ENCODE measurements around the gene ARHGAP22. TPM values are rescaled to one million over a fixed set of nuclear protein-coding genes. Genes with fewer than 3 reads are reported as not detected.

The ARHGAP22 gene
- total RNA-seq, 1 donor from 2014 or later, result 86.3 TPM

DNA sequence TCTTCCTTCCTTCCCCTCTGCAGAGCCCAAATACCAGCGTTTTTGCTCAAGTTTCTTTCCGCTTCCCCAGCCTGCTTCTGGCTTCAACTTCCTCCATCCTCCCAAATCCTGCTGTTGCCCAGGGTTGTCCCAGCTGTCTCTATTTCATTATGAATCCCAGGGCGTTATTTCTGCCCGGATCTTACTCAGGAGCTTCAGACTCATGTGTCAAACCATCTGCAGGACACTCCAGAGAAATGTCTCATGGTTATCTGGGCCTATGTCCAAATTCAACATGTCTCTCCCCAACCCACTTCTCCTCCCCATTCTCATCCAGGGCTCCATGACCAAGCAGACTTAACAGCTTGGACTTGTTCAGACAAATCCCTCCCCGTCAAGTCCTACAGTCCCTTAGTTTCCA, 15.6 kb downstream of the ARHGAP22 start:
- peak; percentile 24 for DNase-seq (ENCODE audit: low read depth, low spot score)

DNA sequence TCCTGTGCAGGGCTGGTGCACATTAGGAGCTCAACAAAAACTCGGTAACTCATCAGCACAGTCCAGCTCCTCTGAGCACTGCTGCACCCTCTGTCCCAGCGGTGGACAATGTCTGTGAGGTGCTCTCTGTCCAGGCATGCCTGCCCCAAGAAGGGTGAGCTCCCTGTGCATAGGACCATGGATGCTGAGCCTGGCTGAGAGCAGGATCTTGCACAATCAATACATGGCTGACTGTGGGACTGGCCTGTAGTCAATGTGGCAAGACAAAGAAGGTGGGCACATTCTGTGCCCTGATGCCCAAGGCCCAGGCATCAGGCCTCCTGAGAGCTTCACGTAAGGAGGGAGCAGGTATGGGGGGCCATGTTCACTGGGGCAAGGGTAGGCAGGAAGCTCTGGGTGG, 17.1 kb downstream of the ARHGAP22 start:
- no peak for DNase-seq (ENCODE audit: low read depth, low spot score)

DNA sequence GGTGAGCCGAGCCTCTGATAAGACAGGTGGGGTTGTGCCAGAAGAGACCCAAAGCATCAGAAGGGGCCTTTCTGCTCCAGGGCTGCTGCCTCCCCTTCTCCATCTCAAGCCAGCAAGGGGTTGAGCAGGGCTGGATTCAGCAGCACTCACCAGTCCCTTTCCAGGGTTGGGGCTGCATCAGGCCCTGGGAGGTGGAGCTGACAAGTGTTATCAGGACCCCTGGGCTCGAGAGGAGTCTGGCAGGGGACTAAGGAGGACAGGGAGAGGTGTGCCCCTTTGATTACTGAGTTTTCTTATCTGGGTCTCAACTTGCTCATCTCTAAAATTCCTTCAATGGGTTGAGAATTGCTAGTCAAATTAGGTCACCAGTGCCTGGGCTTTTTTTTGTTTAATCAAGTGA, 17.8 kb downstream of the ARHGAP22 start:
- no peak for DNase-seq (ENCODE audit: low read depth, low spot score)

DNA sequence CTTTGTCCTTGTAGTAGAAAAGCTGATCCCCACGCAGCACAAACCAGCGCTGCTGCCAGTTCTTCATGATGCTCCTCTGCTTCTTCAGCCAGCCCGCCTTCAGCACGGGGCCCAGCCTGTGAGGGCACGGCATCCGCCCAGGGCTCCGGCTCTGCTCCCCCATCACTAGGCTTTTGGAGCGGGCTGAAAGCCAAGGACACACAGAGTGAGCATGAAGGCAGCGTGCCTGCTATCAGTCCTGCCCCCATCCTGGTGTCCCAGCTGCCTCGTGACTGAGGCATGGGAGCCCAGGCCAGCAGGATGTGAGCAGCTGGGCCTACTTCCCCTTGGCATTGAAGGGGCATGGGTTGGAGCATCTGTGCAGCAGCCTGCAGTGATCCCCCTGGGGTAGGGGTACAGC, 21.9 kb downstream of the ARHGAP22 start:
- DNase-seq (ENCODE audit: low read depth, low spot score), result no peak

DNA sequence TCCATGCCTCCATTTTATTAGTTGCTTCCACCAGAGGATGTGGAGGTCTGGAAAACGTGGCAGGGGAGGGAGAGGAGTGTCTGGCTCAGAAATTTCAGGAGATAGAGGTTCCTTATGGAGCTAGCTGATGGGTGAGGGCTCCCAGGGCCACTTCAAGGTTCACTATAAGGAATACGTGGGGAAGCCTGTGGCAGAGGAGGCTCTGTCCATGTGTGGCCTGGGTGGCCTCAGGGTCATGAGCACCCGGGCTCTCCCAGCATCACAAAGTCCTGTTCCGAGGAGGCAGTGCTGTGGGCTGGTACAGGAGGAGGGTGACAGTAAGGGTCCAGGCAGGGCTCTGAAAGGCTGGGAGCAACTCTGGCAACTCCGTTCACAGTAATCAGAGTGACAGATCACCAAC, 24.6 kb downstream of the ARHGAP22 start:
- no peak for DNase-seq (ENCODE audit: low read depth, low spot score)

DNA sequence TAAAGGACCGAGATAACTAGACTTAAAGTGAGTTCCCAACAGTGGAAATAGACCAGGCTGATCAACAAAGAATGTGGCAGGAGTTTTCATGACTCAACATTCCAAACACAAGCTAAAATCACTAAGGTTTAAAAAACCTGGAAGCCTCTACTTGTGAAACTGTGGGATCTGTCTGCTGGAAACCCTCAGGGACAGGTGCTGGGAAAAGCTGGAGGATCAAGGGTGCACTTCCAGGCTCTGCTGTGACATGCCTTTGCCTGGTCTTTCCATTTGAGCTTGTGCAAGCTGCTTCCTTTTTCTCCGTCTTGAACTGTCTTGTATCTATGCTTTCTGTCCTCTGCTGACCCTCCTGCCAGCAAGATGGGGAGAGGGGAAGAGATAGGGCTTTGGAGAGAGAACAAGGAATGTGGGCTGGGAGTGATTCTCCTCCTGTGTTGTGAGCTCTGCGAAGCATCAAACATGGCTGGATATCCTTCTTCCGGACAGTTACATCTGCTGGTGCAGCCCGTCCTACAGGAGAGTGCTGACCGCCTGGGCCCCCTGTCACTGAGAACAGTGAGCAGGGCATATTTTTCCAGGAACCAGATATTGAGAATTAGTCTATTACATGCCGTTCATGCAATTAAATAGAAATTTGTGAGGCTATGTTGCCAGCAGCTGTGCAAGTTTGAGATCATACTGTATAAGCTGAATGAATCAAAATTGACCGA, 25.5 kb downstream of the ARHGAP22 start:
- DNase-seq (ENCODE audit: low read depth, low spot score), result no peak

DNA sequence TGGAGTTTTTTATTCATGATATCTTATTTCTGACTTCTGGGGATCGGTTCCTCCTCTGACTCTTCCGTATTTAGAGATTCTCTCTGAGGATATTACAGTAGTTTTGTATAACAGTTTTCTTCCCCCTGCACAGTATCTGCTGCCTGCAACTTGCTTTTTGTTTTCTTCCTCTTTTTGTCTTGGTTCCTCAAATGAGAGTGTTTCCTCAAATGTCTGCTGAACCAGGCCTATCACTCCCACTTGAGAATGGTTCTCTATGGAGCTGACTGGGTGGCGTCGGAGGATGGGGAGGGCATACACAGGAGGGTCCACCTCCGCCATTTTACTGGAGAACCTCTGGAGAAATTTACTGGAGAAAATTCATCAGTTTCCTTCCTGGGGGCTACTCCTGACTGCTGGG, 27.7 kb downstream of the ARHGAP22 start:
- DNase-seq (ENCODE audit: low read depth, low spot score), result no peak

DNA sequence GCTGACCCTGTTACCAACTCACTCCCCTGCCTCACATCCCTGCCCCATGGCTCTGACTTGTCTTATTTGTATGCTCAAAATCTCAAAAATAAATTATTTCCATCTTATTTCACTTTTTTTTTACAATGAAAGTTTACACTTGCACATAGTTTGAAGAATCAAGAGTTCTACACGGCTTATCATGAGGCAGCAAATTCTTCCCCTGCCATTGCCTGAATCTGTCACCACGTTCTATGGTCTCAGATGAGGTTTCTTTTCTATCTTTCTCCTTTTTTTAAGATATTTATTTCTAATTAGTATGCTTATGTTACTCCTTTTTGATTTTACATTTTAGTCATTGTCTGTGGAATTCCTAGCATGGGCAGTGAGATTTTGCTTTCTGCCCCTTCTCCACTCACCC, 28.4 kb downstream of the ARHGAP22 start:
- DNase-seq (ENCODE audit: low read depth, low spot score), result no peak

DNA sequence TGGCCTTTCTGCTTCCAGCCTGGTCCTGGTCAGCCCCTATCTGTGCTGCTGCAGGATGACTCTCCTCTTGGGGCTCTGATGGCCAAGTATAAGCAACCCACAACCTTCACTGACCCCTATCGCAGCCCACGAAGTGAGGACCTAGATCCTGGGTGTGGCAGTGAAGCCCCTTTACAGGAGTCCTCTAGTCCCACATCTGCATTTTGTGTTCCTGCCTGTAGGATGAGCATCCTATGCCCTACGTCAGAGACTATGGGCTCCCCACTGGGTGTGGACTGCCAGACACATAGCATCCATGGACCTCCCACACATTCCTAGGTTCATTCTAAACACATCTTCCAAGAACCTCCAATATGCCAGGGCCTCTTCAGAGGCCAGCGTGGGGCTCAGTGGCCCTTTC, 29.0 kb downstream of the ARHGAP22 start:
- DNase-seq (ENCODE audit: low read depth, low spot score), result no peak

DNA sequence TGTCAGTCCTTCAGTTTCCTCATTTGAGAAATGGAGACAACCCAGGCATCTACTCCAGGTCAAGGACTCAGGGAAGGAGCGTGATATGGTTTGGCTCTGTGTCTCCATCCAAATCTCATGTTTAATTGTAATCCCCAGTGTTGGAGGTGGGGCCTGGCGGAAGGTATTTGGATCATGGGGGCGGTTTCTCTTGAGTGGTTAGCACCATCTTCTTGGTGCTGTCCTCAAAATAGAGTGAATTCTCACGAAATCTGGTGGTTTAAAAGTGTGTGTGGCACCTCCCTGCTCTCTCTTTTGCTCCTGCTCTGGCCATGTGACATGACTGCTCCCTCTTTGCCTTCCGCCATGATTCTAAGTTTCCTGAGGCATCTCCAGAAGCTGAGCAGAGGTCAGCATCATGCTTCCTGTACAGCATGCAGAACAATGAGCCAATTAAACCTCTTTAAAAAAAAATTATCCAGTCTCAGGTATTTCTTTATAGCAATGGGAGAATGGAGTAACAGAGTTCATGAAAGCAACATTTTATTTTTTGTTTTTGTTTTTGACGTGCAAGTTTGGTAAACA, 30.0 kb downstream of the ARHGAP22 start:
- DNase-seq (ENCODE audit: low read depth, low spot score), result no peak

DNA sequence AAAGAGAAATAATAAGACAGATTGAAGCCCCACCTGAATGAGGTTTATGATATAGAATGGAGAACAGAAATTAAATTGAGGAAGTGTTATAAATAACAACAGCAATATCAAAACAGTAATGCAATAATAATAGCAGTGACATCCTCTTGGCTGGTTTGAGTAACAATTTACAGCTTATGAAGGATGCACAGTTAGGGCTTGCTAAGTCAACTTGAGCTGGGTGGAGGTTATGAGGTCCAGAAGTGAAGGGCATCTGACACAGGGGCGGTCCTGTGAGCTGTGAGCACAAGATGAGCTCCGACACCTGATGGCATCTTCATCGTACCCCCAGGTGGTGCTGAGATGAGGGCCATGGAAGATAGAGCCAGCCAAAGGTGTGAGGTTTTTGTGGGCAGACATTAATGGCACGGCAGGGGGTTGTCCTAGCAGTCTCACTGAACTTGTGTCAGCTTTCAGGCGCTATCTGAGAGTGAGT, 30.5 kb downstream of the ARHGAP22 start:
- no peak for DNase-seq (ENCODE audit: low read depth, low spot score)

DNA sequence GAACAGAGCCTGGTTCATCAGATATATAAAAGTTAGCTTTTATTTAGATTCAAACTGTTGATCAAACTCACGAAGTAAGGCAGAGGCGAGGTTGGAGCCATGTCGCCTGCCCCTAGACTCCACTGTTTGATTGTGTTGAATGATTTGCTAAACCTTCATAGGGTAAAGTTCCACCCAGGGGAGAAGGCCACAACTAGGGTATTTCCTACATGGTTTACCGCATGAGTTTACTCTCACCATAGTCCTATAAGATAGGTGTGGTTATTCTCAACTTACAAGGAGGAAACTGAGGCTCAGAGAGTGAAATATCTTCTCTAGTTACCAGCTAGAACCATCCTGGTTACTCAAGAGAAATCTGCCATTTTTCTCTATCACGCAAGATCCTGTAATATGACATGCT, 31.8 kb downstream of the ARHGAP22 start:
- DNase-seq (ENCODE audit: low read depth, low spot score), result no peak

DNA sequence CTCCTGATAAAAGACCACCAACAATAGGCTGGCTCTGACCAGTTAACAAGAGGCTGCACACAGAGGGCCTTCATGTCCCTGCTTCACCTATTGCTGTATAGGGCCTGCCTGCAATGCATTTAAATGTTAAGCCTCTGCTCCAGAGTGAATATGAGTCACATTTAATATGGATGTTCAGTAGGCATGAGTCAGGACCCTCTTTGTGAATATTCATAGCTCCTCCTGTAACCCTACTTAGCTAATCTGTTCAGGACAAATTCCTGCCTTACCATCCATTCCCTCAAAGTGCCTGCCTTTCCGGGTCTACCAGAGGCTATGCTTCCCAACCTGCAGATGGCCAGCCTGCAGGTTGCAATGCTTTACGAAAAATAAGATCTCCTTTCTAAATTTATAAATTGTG, 32.5 kb downstream of the ARHGAP22 start:
- DNase-seq (ENCODE audit: low read depth, low spot score), result no peak

DNA sequence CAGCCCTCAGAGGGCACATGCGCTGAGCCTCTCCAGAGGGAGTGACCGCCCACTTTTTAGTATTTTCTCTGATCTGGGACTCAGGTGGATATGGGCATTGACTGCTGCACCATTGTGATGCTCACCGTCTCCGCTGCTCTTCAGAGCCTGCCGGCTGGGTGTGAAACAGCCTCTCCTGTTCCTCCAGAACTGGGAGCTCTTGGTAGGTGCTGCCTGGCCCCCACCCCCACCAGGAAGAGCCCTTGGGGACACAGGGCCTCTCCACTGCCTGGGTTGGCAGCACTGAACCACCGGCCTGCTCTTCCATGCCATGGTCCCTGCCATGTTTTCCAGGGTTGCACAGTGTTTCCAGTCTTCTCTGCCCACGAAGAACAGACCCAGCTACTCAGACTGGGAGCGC, 36.3 kb downstream of the ARHGAP22 start:
- DNase-seq (ENCODE audit: low read depth, low spot score), result no peak

DNA sequence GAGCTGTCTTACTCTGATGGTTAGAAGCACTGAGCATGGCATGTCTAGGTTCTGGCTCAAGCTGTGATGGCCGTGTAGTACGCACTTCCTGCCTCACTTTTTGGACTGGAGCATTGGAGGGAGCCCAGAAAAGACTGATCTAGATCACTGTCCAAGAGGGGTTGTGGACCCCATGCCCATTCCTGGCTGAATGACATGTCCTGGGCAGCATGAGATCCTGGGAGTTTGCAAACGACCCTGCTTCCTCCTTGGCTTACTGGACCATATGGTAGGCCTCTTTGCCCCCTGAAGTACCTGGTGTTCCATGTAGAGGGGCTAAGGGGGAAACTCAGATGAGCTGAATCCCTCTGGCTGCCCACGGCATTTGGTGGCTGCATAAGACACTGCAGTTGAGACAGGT, 36.7 kb downstream of the ARHGAP22 start:
- no peak for DNase-seq (ENCODE audit: low read depth, low spot score)

DNA sequence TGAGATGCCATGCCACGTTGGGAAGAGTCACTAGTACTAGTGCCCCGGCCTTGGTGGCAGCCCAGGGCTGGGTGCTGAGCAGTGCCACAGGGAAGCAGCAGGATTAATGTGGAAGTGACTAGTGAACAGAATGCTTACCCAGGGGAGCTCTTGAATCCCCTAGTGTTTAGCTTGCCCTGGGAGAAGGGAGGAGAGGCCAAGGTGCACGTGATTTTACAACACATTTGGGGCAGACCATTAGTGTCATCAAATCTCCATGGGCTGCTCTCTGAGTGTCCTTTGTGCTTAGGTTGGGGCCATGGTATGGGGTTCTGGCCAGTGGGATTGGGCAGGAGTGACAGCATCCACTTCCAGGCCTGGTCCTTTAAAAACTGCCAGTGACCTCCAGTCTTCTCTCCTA, 37.5 kb downstream of the ARHGAP22 start:
- no peak for DNase-seq (ENCODE audit: low read depth, low spot score)

DNA sequence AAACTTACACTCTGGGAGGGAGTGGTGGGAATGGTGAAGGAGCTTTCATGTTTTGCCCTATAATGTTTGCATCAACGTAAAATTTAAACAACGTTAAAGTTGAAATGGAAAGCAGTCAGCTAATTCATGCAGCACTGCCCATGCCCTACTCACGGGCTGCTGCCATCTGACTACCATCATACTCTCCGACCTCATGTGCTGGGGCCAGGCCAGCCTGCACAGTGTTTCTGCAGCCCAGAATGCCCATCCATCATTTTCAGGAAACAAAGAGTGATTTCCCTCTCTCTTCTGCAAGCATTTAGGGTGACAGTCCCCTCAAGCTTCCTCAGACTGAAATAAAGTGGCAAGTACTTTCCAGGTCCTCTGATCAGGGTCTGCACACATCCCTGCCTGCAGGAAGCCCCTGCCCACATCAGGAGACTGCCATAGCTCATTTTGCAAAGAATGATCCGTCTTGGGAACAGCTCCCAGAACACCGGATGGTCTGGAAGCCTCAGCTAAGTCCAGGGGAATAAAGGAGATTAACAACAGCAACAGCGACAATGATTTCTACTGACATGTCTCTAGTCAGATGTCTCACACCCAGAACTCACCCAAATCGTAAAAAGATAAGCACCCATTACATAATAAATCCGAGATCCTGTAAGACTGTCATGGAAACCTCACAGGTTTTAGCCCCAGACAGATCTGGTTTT, 40.3 kb downstream of the ARHGAP22 start:
- no peak for DNase-seq (ENCODE audit: low read depth, low spot score)

DNA sequence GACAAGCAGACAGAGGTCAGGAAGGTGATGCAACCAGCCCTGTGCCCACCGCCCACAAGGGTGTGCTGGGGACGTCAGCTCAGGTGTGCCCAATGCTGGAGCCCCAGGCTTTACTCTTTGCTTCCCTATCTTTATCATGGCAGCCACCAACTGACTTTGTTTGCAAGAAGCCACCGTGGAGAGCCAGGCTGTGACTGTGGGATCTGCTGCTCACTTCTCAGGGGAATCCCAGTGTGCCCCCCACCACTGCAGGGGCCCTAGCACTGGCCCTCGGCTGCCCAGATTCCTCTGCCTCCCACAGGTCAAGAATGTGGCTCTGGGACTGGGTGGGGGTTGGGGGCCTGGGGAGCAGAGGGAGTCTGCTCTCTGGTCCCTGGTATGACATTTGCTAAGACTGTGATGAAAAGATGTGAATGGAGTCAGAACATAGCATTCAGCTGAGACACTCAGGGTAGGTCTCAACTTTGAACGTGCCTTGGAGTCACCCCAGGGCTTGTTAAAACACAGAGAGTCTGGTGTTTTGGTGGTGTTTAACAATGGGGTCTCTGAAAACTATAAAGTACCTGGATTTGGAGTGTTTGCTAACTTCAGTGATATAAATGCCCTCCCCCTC, 47.3 kb downstream of the ARHGAP22 start:
- DNase-seq (ENCODE audit: low read depth, low spot score), result no peak

DNA sequence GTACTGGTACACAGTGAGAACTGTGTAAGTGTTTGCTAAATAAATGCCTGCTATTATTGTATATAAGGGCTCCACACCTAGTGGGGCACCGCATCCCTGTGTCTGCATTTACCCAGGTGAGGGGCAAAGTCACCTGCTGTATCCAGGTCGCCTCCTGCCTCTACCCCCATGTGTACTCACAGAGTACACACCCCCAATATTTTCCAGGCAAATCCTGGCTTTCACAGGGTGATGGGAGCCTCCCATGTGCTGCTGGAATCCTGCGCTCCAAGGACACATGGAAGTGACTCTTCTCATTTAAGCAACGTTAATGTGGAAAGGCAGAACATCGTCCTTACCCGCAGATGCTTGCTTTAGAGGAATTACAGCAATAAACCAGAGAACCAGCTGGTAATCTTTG, 48.2 kb downstream of the ARHGAP22 start:
- DNase-seq (ENCODE audit: low read depth, low spot score), result no peak

DNA sequence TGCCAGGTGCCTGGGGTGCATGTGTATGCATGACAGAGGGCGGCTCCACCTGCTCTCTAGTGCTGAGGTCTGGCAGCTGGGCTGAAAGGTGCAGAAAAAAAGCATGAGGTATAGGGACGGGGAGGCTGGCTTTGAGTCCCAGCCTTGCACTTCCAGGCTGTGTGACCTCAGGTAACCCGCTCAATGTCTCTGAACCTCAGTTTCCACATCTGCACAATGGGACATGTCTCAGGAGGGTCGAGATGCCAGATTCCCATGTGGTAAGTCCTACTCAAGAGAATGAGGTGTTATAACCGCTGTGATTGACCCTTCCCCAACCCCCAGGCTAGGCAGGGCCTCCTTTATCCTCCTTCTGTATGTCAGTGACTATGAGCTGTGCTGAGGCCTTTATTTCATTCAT, 48.8 kb downstream of the ARHGAP22 start:
- DNase-seq (ENCODE audit: low read depth, low spot score), result no peak

DNA sequence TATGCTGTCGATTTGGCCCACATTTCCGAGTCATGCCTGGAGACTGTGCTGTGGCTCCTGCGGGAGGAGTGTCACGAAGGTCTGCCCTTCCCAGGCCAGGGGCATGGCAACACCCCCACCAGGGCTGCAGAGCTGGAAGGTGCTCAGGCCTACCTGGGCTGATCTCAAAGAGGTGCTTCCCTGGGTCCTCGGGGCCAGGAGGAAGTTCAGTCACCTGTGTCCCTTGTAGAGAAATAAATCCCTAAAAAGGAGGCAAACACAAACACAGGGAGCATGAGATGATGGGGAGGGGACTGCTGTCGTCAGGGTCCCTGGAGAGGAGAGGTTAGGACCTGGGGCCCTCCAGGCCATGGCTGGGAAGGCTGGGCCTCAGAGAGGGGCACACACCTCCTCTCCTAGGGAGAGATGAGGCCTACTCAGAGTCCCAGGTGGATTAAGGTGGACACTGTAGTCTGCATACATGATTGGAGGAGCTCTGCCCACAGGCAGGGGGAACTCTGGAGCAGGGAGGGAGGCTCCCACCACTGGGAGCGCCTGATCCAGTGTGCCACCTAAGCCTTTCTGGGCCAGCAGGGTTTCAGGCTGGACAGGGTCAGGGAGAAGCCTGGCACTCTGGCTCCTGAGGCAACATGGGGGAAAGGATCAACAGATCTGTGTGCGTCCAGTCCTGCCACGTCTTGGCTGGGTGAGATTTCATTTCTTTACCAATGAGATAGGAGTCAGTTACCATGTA, 49.4 kb downstream of the ARHGAP22 start:
- DNase-seq (ENCODE audit: low read depth, low spot score), result no peak

DNA sequence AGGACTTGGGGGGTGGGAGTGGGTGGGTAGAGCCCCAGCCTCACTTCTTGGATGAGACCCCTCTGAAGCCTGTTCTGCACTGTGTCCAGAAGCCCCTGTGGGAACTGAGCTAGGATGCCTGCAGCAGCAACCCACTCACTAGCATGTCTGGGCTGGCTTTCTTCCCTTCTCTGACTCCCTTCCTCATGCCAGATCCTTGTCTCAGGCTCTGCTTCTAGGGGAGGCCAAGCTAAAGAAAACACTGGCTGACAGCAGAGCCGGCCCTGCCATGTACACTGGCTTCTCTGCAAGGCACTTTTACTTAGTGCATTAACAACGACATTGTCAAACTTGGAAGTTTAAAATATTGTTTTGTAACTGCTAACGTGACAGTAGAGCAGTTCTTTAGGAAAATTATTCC, 50.2 kb downstream of the ARHGAP22 start:
- DNase-seq (ENCODE audit: low read depth, low spot score), result no peak

All from pulmonary artery endothelial cell (primary cell).